SK-N-SH treated with all-trans-retinoic acid at 6 μM for 48 hours (cell line): ENCODE data around the gene TFG.

ENCODE experiments used
- ARNTL ChIP-seq: fragments of 450-650 bp; formaldehyde crosslinking; IDR thresholded peaks from 2 replicates; pipeline ENCODE4 v1.5.0; 2020; ENCODE audit warnings: low read depth, mild to moderate bottlenecking, moderate library complexity, borderline replicate concordance
- CREB5 ChIP-seq: fragments of 250-450 bp; sonication (Bioruptor Pico); IDR thresholded peaks from 2 replicates; pipeline ENCODE4 v1.5.1; 2020; ENCODE audit warnings: low read depth, mild to moderate bottlenecking, moderate library complexity
- CSDC2 ChIP-seq: fragments of 250-450 bp; sonication (Bioruptor Pico); IDR thresholded peaks from 2 replicates; pipeline ENCODE4 v1.5.0; 2020; ENCODE audit warnings: mild to moderate bottlenecking, moderate library complexity
- CSRNP3 ChIP-seq: fragments of 250-450 bp; sonication (Bioruptor Pico); IDR thresholded peaks from 2 replicates; pipeline ENCODE4 v1.5.1; 2021; ENCODE audit warnings: mild to moderate bottlenecking, moderate library complexity
- OSR1 ChIP-seq: fragments of 250-450 bp; sonication (Bioruptor Pico); IDR thresholded peaks from 2 replicates; pipeline ENCODE4 v1.8.0; 2022; ENCODE audit warnings: moderate library complexity, mild to moderate bottlenecking, inconsistent platforms
- PATZ1 ChIP-seq: fragments of 250-450 bp; sonication (Bioruptor Pico); IDR thresholded peaks from 2 replicates; pipeline ENCODE4 v1.8.0; 2020; ENCODE audit warnings: mild to moderate bottlenecking, moderate library complexity, borderline replicate concordance
- POU6F1 ChIP-seq: fragments of 250-450 bp; sonication (Bioruptor Pico); IDR thresholded peaks from 2 replicates; pipeline ENCODE4 v1.8.0; 2021; ENCODE audit warnings: low read depth, mild to moderate bottlenecking, moderate library complexity, borderline replicate concordance
- RARB ChIP-seq: fragments of 250-450 bp; sonication (Bioruptor Pico); IDR thresholded peaks from 2 replicates; pipeline ENCODE4 v1.8.0; 2021; ENCODE audit warnings: mild to moderate bottlenecking, moderate library complexity
- SNAI2 ChIP-seq: fragments of 250-450 bp; sonication (Bioruptor Pico); IDR thresholded peaks from 2 replicates; pipeline ENCODE4 v1.5.0; 2020; ENCODE audit warnings: mild to moderate bottlenecking, moderate library complexity
- TCF4 ChIP-seq: fragments of 250-450 bp; sonication (Bioruptor Pico); IDR thresholded peaks from 2 replicates; pipeline ENCODE4 v1.8.0; 2021; ENCODE audit warnings: mild to moderate bottlenecking, moderate library complexity, borderline replicate concordance
- TSHZ2 ChIP-seq: fragments of 250-450 bp; sonication (Bioruptor Pico); IDR thresholded peaks from 2 replicates; pipeline ENCODE4 v1.5.0; 2020; ENCODE audit warnings: mild to moderate bottlenecking, moderate library complexity
- ZFP3 ChIP-seq: fragments of 250-450 bp; sonication (Bioruptor Pico); IDR thresholded peaks from 2 replicates; pipeline ENCODE4 v1.5.0; 2020; ENCODE audit warnings: mild to moderate bottlenecking, moderate library complexity
- ZFP30 ChIP-seq: fragments of 450-650 bp; formaldehyde crosslinking; IDR thresholded peaks from 2 replicates; pipeline ENCODE4 v1.5.0; 2022; ENCODE audit warnings: mild to moderate bottlenecking, moderate library complexity
- ZNF8 ChIP-seq: fragments of 450-650 bp; formaldehyde crosslinking; IDR thresholded peaks from 2 replicates; pipeline ENCODE4 v1.5.0; 2020; ENCODE audit warnings: mild to moderate bottlenecking, moderate library complexity

- TF ChIP-seq PATZ1 (CRISPR knock-in tag) = no peak
- TF ChIP-seq TSHZ2 (CRISPR knock-in tag) = no peak
- no peak for TF ChIP-seq ZFP30 (CRISPR knock-in tag)
- no peak for TF ChIP-seq OSR1
- no peak for TF ChIP-seq ZNF8
- TF ChIP-seq TCF4 (CRISPR knock-in tag) = no peak
- no peak for TF ChIP-seq CREB5
- TF ChIP-seq ARNTL (CRISPR knock-in tag) = no peak
- no peak for TF ChIP-seq POU6F1 (CRISPR knock-in tag)
- no peak for TF ChIP-seq RARB (CRISPR knock-in tag)
- TF ChIP-seq ZFP3 (CRISPR knock-in tag) = no peak
- TF ChIP-seq CSRNP3 (CRISPR knock-in tag) = no peak
- no peak for TF ChIP-seq CSDC2 (CRISPR knock-in tag)
- TF ChIP-seq SNAI2 (CRISPR knock-in tag) = no peak
These were observed 87.3 kb downstream of the TFG start for GRCh38 chr3:100796556-100796955.
